Endothelial cell of umbilical vein (primary cell): Measurements from ENCODE around the gene MAPK13.

Experiments used
- POLR2A ChIP-seq: IDR thresholded peaks from 2 replicates; pipeline ENCODE4 v1.6.1; 2012; ENCODE audit warnings: low read depth, mild to moderate bottlenecking, control low read depth, low read length
- TF ChIP-seq, protein P1 (sequence below), 2 donors: IDR thresholded peaks; 1 replicate in 1 of 2; 2 replicates in 1 of 2; pipeline ENCODE4 v1.5.1; 2011; ENCODE audit warnings: low read length in 2 of 2, mild to moderate bottlenecking in 2 of 2, moderate library complexity in 2 of 2, control low read depth in 1 of 2, inconsistent platforms in 1 of 2, low read depth in 1 of 2; ENCODE audit not compliant: insufficient read depth in 1 of 2; ENCODE audit errors: extremely low read depth in 1 of 2

- no peak for TF ChIP-seq POLR2A
- TF ChIP-seq, protein P1, sequence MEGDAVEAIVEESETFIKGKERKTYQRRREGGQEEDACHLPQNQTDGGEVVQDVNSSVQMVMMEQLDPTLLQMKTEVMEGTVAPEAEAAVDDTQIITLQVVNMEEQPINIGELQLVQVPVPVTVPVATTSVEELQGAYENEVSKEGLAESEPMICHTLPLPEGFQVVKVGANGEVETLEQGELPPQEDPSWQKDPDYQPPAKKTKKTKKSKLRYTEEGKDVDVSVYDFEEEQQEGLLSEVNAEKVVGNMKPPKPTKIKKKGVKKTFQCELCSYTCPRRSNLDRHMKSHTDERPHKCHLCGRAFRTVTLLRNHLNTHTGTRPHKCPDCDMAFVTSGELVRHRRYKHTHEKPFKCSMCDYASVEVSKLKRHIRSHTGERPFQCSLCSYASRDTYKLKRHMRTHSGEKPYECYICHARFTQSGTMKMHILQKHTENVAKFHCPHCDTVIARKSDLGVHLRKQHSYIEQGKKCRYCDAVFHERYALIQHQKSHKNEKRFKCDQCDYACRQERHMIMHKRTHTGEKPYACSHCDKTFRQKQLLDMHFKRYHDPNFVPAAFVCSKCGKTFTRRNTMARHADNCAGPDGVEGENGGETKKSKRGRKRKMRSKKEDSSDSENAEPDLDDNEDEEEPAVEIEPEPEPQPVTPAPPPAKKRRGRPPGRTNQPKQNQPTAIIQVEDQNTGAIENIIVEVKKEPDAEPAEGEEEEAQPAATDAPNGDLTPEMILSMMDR (IDR thresholded peaks at IDR 0.05; ENCODE audit: extremely low read depth in 1 of 2, insufficient read depth in 1 of 2, low read depth in 1 of 2, low read length in 2 of 2), result no peak
Observed at GRCh38 chr6:36129941-36130666, at the start of gene MAPK13.
